Epithelial cell of esophagus (primary cell): ENCODE measurements around the gene FGF14.

Experiments used
- DNase-seq: peaks from one replicate; pipeline ENCODE4 v3.0.0; 2010; ENCODE audit warnings: low read depth
- H3K4me3 ChIP-seq: 2 replicates; pipeline ENCODE4 v1.5.1; 2011; ENCODE audit warnings: mild to moderate bottlenecking, low read length, control low read depth
- TF ChIP-seq, protein P1 (sequence below): IDR thresholded peaks from 2 replicates; pipeline ENCODE4 v1.5.1; 2011; ENCODE audit warnings: low read depth, mild to moderate bottlenecking, low read length, control low read depth, inconsistent platforms; ENCODE audit not compliant: insufficient read depth; ENCODE audit errors: missing control alignments

FGF14 gene

GRCh38 chr13:101869553-101869952, 532.3 kb downstream of the FGF14 start:
- TF ChIP-seq, protein P1, sequence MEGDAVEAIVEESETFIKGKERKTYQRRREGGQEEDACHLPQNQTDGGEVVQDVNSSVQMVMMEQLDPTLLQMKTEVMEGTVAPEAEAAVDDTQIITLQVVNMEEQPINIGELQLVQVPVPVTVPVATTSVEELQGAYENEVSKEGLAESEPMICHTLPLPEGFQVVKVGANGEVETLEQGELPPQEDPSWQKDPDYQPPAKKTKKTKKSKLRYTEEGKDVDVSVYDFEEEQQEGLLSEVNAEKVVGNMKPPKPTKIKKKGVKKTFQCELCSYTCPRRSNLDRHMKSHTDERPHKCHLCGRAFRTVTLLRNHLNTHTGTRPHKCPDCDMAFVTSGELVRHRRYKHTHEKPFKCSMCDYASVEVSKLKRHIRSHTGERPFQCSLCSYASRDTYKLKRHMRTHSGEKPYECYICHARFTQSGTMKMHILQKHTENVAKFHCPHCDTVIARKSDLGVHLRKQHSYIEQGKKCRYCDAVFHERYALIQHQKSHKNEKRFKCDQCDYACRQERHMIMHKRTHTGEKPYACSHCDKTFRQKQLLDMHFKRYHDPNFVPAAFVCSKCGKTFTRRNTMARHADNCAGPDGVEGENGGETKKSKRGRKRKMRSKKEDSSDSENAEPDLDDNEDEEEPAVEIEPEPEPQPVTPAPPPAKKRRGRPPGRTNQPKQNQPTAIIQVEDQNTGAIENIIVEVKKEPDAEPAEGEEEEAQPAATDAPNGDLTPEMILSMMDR, result no peak
- no peak for DNase-seq
- no peak overlapping the region for H3K4me3 ChIP-seq

GRCh38 chr13:101868585-101869469, 533.0 kb downstream of the FGF14 start:
- TF ChIP-seq, protein P1, result no peak

DNA sequence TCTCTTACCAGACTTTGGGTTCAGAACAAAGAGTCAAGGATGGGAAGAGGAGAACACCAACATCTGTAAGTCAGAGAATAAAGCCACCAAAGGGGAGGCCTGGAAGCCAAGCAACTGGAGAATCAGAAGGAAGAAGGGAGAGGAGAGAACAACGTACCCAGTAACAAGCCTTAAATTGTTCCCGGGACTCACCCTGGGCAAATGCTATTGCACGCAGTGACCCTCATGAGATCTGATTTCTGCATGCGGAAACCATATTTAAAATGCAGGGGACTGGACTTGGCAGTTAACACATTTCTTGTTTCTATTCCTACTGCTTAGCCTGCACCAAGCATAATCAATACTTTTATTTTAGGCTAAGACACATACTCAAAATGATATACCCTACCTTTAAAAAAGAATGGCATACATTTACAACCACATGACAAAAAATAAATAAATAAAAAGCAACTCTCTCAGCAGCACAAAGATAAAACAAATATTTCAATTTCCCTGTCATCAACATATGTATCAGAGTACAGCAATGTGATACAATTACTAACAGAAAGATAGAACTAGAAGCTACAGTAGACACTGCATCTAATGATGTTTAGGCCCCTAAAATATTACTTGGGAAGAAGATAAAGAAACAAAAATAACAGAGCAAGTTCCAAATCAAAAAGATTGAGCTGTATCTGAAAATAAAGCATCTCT, 534.8 kb downstream of the FGF14 start:
- no peak for DNase-seq
- TF ChIP-seq, protein P1, result no peak

More at GRCh38 chr13:101868585-101869469, 533.0 kb downstream of the FGF14 start:
- DNase-seq, result no peak
- no peak overlapping the region for H3K4me3 ChIP-seq

GRCh38 chr13:101858860-101859259, 543.0 kb downstream of the FGF14 start:
- DNase-seq, result no peak
- no peak overlapping the region for H3K4me3 ChIP-seq
- TF ChIP-seq, protein P1, result no peak

More for the DNA sequence above, 534.8 kb downstream of the FGF14 start:
- H3K4me3 ChIP-seq, result no peak overlapping the region

DNA sequence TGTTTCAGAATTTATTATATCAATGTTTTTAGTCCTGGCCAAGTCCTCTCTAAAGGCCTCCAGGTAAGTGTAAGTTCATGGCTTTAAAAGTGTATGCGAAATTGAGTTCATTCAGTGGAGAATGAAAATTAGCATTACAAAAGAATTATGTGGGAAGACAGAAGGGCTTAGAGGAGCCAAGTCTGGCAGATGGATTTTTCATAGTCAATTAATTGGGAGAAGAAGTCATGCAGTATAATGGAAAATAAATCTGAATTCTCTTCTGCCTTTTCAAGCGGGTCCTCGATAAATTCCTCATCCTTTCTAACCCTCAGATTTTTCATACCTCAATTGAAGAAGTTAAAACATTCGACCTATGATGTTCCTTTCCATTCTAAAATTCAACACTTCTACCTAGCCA, 555.1 kb downstream of the FGF14 start:
- H3K4me3 ChIP-seq, result no peak overlapping the region
- no peak for DNase-seq
- TF ChIP-seq, protein P1, result no peak

GRCh38 chr13:101846249-101846648, 555.6 kb downstream of the FGF14 start:
- H3K4me3 ChIP-seq, result no peak overlapping the region
- DNase-seq, result no peak
- TF ChIP-seq, protein P1, result no peak
